CD4-positive, alpha-beta memory T cell (primary cell): ENCODE measurements around the gene HID1. TPM values are rescaled to one million over a fixed set of nuclear protein-coding genes. Genes with fewer than 3 reads are reported as not detected.

Experiments
- CTCF ChIA-PET: fragments of 350-600 bp; sonication (Branson Sonifier 250); formaldehyde crosslinking; loops from one replicate; lab custom pipeline; 2021; ENCODE audit warnings: inconsistent platforms; ENCODE audit not compliant: partially characterized antibody; lab: Charles Lee
- POLR2A ChIA-PET: fragments of 350-600 bp; sonication (Branson Sonifier 250); formaldehyde crosslinking; loops from one replicate; lab custom pipeline; 2021; ENCODE audit not compliant: partially characterized antibody; lab: Charles Lee
- DNase-seq, 5 donors: peaks; one replicate each; pipeline versions ENCODE4 v3.0.0 to v3.0.0-alpha.2; 2020 to 2022; ENCODE audit warnings: mixed read lengths in 1 of 5
- H3K27ac ChIP-seq: one replicate; pipeline ENCODE4 v1.7.0; 2013; ENCODE audit warnings: low read depth, low read length
- H3K27me3 ChIP-seq: 2 replicates; pipeline ENCODE4 v1.7.0; 2013; ENCODE audit warnings: mild to moderate bottlenecking, low read length, moderate library complexity; ENCODE audit not compliant: insufficient read depth
- H3K36me3 ChIP-seq: 2 replicates; pipeline ENCODE4 v1.7.0; 2013; ENCODE audit warnings: mild to moderate bottlenecking, low read length, moderate library complexity; ENCODE audit not compliant: insufficient read depth
- H3K4me1 ChIP-seq: 2 replicates; pipeline ENCODE4 v1.7.0; 2013; ENCODE audit warnings: mild to moderate bottlenecking, low read length, moderate library complexity; ENCODE audit not compliant: insufficient read depth
- H3K4me3 ChIP-seq, 2 donors: one replicate each; pipeline ENCODE4 v1.7.0; 2013; ENCODE audit warnings: low read length in 2 of 2, mild to moderate bottlenecking in 1 of 2
- H3K9me3 ChIP-seq, 2 donors: one replicate each; pipeline ENCODE4 v1.7.0; 2013; ENCODE audit warnings: low read length in 2 of 2, control low read depth in 1 of 2; ENCODE audit not compliant: control insufficient read depth in 1 of 2
- H3K27ac Mint-ChIP-seq, 7 donors: one replicate each; pipeline ENCODE4 v1.8.0; 2020 to 2021; ENCODE audit warnings: mixed read lengths in 7 of 7, mild to moderate bottlenecking in 6 of 7, inconsistent platforms in 3 of 7, moderate library complexity in 3 of 7
- H3K27me3 Mint-ChIP-seq, 2 donors: one replicate each; pipeline ENCODE4 v1.8.0; 2020 to 2021; ENCODE audit warnings: mixed read lengths in 2 of 2
- H3K36me3 Mint-ChIP-seq, 2 donors: one replicate each; pipeline ENCODE4 v1.8.0; 2020 to 2021; ENCODE audit warnings: mixed read lengths in 2 of 2, inconsistent platforms in 1 of 2, mild to moderate bottlenecking in 1 of 2
- H3K4me1 Mint-ChIP-seq, 4 donors: one replicate each; pipeline ENCODE4 v1.8.0; 2020 to 2021; ENCODE audit warnings: mixed read lengths in 4 of 4, mild to moderate bottlenecking in 1 of 4
- H3K4me3 Mint-ChIP-seq, 8 donors: one replicate each; pipeline ENCODE4 v1.8.0; 2020 to 2021; ENCODE audit warnings: mixed read lengths in 8 of 8, mild to moderate bottlenecking in 7 of 8, moderate library complexity in 6 of 8, inconsistent platforms in 3 of 8
- H3K9me3 Mint-ChIP-seq, 8 donors: one replicate each; pipeline ENCODE4 v1.8.0; 2020 to 2021; ENCODE audit warnings: mixed read lengths in 8 of 8, mild to moderate bottlenecking in 5 of 8, inconsistent platforms in 3 of 8, moderate library complexity in 1 of 8
- intact Hi-C: fragments of 100-400 bp; cut with micrococcal nuclease; formaldehyde crosslinking; loops from one replicate; pipeline ENCODE4 v1.15.1; 2023
- polyA plus RNA-seq, 2 donors: library from polyadenylated mRNA; unstranded; fragments of 300-500 nt; fragmentation: Illumina TruSeq; gene quantifications; one replicate each; pipeline ENCODE4 v1.2.3, GENCODE V29; 2021
- total RNA-seq, 2 experiments: library from RNA; stranded (reverse); gene quantifications; one replicate each; pipeline ENCODE4 v1.2.3, GENCODE V29; 2021

The HID1 gene
- total and polyA plus RNA-seq, 4 experiments from 2014 or later = 3.0 to 19.5 (median 11.3) TPM

GRCh38 chr17:74946641-74947040, 25.9 kb downstream of the HID1 start:
- Histone ChIP-seq H3K4me1 (no peaks in the 10 kb centered on the region), H3K27ac (no peak overlapping the region), H3K27me3 (no peaks in the 10 kb centered on the region), H3K36me3 (no peaks in the 10 kb centered on the region), H3K4me3 (no peak overlapping the region), H3K9me3 (no peaks in the 10 kb centered on the region)
- Mint-ChIP-seq H3K27me3 (peaks cover 3 to 16% of the 10 kb centered on the region in 2 donors), H3K9me3 (no peaks in the 10 kb centered on the region), H3K4me1 (no peaks in the 10 kb centered on the region), H3K27ac (no peak overlapping the region), H3K4me3 (no peak overlapping the region), H3K36me3 (no peaks in the 10 kb centered on the region)
- DNase-seq = no peak
- ChIA-PET POLR2A (no interaction called here), CTCF (interaction anchor here (1.4 to 1.5 kb wide), 2 partner anchors 10 to 15 kb away, joined by 3 read pairs; no protein-coding TSS in a partner anchor)
- intact Hi-C loops = no loop called here

DNA sequence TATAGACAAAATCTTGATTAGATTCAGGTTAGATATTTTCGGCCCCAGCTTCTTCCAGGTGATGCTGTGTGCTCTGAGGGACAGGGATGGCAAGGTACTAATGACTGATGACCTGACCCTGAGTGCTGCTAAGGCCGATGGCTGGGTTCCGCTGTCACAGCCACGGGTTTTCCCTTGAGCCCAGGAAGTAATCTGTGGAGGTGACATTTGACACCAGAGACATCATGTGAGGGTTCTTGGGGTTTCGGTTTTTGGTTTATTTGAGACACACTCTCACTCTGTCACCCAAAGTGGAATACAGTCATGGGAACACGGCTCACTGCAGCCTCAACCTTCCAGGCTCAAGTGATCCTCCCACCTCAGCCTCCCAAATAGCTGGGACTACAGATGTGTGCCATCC, 27.0 kb downstream of the HID1 start:
- Histone ChIP-seq H3K4me3 (no peak overlapping the region), H3K9me3 (no peaks in the 10 kb centered on the region), H3K4me1 (no peaks in the 10 kb centered on the region), H3K36me3 (no peaks in the 10 kb centered on the region), H3K27ac (no peak overlapping the region), H3K27me3 (no peaks in the 10 kb centered on the region)
- H3K36me3 Mint-ChIP-seq = no peaks in the 10 kb centered on the region
- H3K27ac Mint-ChIP-seq = no peak overlapping the region
- no peaks in the 10 kb centered on the region for H3K9me3 Mint-ChIP-seq
- intact Hi-C loops = no loop called here
- peaks cover 6 to 19% of the 10 kb centered on the region in 2 donors for H3K27me3 Mint-ChIP-seq
- ChIA-PET CTCF (interaction anchor here (1.4 to 1.5 kb wide), 2 partner anchors 9 to 16 kb away, joined by 3 read pairs; no protein-coding TSS in a partner anchor), POLR2A (no interaction called here)
- no peak for DNase-seq
- H3K4me1 Mint-ChIP-seq = no peaks in the 10 kb centered on the region
- H3K4me3 Mint-ChIP-seq = no peak overlapping the region

DNA sequence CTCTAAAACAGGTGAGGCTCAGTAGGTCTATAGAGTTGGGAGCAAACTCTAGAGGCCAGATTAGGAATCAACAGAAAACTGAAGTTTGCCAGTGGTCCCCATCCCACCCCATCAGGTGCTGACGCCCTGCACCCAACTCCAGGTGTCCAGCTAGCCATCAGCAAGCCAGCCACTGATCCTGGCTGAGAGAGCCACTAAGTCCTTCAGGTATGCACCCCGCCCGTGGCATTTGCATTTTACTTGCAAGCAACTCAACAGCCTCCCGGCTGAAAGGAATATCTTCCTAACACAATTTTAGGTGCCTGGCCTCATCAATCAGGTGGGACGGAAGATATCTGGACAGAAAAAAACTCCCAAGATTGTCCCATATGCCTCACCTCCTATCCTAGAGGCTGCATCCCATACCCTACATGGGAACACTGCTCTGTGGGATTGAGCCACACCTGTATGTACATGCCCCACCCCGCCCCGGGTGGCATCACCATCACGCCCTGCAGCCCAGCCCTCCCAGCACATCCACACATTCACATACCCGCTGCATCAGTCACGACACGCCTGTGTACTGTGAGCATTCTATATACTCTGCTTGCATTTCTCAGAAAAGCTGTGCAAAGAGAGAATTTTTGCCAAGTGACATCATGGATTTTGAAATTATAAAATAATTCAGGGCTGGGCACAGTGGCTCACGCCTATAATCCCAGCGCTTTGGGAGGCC, 28.6 kb downstream of the HID1 start:
- H3K9me3 ChIP-seq = no peaks in the 10 kb centered on the region
- no peak overlapping the region for H3K27ac ChIP-seq
- H3K4me3 Mint-ChIP-seq = no peak overlapping the region
- intact Hi-C loops = no loop called here
- no peaks in the 10 kb centered on the region for H3K9me3 Mint-ChIP-seq
- H3K36me3 ChIP-seq = no peaks in the 10 kb centered on the region
- no peaks in the 10 kb centered on the region for H3K36me3 Mint-ChIP-seq
- no peaks in the 10 kb centered on the region for H3K27me3 ChIP-seq
- DNase-seq = no peak
- H3K4me1 Mint-ChIP-seq = peaks cover 0 to 4% (median 0%) of the 10 kb centered on the region in 4 donors
- CTCF ChIA-PET = no interaction called here
- H3K27me3 Mint-ChIP-seq = peaks cover 9 to 19% of the 10 kb centered on the region in 2 donors
- POLR2A ChIA-PET = no interaction called here
- no peaks in the 10 kb centered on the region for H3K4me1 ChIP-seq
- H3K4me3 ChIP-seq = no peak overlapping the region
- H3K27ac Mint-ChIP-seq = no peak overlapping the region

DNA sequence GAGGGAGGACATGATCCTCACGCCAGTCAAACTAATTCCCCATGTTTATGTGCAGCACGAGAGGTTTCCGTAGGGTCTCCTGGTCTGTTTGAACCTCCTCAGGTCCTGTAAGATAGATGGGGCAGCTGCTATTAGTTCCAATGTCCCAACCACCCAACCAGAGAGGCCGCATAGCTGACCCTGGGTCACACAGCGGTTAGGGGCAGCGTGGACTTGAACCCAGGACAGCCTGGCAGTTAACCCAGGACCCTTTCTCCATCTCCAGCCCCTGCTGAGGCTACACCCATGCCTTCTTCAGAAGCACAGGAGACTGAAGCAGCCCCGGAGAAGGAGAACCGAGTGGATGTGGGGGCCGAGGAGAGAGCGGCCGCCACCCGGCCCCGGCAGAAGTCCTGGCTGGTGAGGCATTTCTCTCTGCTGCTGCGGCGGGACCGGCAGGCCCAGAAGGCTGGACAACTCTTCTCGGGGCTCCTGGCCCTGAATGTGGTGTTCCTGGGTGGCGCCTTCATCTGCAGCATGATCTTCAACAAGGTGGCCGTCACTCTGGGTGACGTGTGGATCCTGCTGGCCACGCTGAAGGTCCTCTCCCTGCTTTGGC, 31.3 kb downstream of the HID1 start:
- no peaks in the 10 kb centered on the region for H3K9me3 ChIP-seq
- no peaks in the 10 kb centered on the region for H3K4me1 ChIP-seq
- DNase-seq = no peak
- peaks cover 16% of the 10 kb centered on the region for H3K27me3 ChIP-seq
- peaks cover 0 to 5% (median 2%) of the 10 kb centered on the region in 4 donors for H3K4me1 Mint-ChIP-seq
- peak overlapping the region in 1 of 7 donors; percentile 23 for H3K27ac Mint-ChIP-seq
- H3K4me3 ChIP-seq = no peak overlapping the region
- intact Hi-C loops = no loop called here
- POLR2A ChIA-PET = no interaction called here
- H3K36me3 Mint-ChIP-seq = no peaks in the 10 kb centered on the region
- no peaks in the 10 kb centered on the region for H3K9me3 Mint-ChIP-seq
- no peak overlapping the region for H3K27ac ChIP-seq
- H3K36me3 ChIP-seq = no peaks in the 10 kb centered on the region
- H3K4me3 Mint-ChIP-seq = no peak overlapping the region
- CTCF ChIA-PET = no interaction called here
- H3K27me3 Mint-ChIP-seq = peaks cover 28 to 40% of the 10 kb centered on the region in 2 donors

- Histone ChIP-seq H3K4me1 (no peaks in the 10 kb centered on the region), H3K36me3 (no peaks in the 10 kb centered on the region), H3K27me3 (peaks cover 17% of the 10 kb centered on the region), H3K9me3 (no peaks in the 10 kb centered on the region), H3K27ac (no peak overlapping the region), H3K4me3 (no peak overlapping the region)
- no peaks in the 10 kb centered on the region for H3K9me3 Mint-ChIP-seq
- no peak for DNase-seq
- ChIA-PET POLR2A (no interaction called here), CTCF (interaction anchor here (1.3 kb wide), 1 partner anchor 22 kb away, joined by 4 read pairs; no protein-coding TSS in a partner anchor)
- H3K27me3 Mint-ChIP-seq = peaks cover 31 to 38% of the 10 kb centered on the region in 2 donors
- H3K27ac Mint-ChIP-seq = no peak overlapping the region
- H3K4me3 Mint-ChIP-seq = no peak overlapping the region
- intact Hi-C loops = no loop called here
- H3K4me1 Mint-ChIP-seq = peaks cover 0 to 5% (median 2%) of the 10 kb centered on the region in 4 donors
- H3K36me3 Mint-ChIP-seq = no peaks in the 10 kb centered on the region
Measured at GRCh38 chr17:74939534-74939933, 33.0 kb downstream of the HID1 start.

GRCh38 chr17:74938194-74938950, 34.2 kb downstream of the HID1 start:
- POLR2A ChIA-PET = no interaction called here
- H3K27ac Mint-ChIP-seq = no peak overlapping the region
- H3K27me3 Mint-ChIP-seq = peaks cover 35 to 41% of the 10 kb centered on the region in 2 donors
- CTCF ChIA-PET = no interaction called here
- intact Hi-C loops = no loop called here
- H3K36me3 ChIP-seq = no peaks in the 10 kb centered on the region
- peaks cover 17% of the 10 kb centered on the region for H3K27me3 ChIP-seq
- no peaks in the 10 kb centered on the region for H3K9me3 Mint-ChIP-seq
- peaks cover 0 to 5% (median 2%) of the 10 kb centered on the region in 4 donors for H3K4me1 Mint-ChIP-seq
- no peak overlapping the region for H3K4me3 Mint-ChIP-seq
- no peak for DNase-seq
- H3K4me3 ChIP-seq = no peak overlapping the region
- H3K4me1 ChIP-seq = no peaks in the 10 kb centered on the region
- no peak overlapping the region for H3K27ac ChIP-seq
- H3K36me3 Mint-ChIP-seq = no peaks in the 10 kb centered on the region
- no peaks in the 10 kb centered on the region for H3K9me3 ChIP-seq
